ENCODE results near the gene RAI14. TPM values are rescaled to one million over a fixed set of nuclear protein-coding genes. Genes with fewer than 3 reads are reported as not detected.

Gene RAI14
- total RNA-seq, 2 donors from 2014 or later: 25.7 to 27.5 TPM

- TF ChIP-seq POLR2A (IDR thresholded peaks at IDR 0.05): no peak
- TF ChIP-seq CTCF (IDR thresholded peaks at IDR 0.05): no peak
- no peak for DNase-seq
- H3K27me3 ChIP-seq: no peaks in the 10 kb centered on the region
- WGBS, 2 donors: 82 to 97% methylated on average over 2 of the region's 2 CpGs
- H3K36me3 ChIP-seq (replicated peaks in 1 of 2; ENCODE audit: insufficient read depth in 1 of 2, low read depth in 2 of 2): no peaks in the 10 kb centered on the region
- H3K4me3 ChIP-seq: no peak overlapping the region
- no peak overlapping the region for H3K27ac ChIP-seq
- no peaks in the 10 kb centered on the region for H3K9me3 ChIP-seq
- ATAC-seq: no peak
- intact Hi-C loops (cut with DNase I): no loop called here
- H3K4me1 ChIP-seq: no peaks in the 10 kb centered on the region
Observed at GRCh38 chr5:34870382-34870781, 214.3 kb downstream of the RAI14 start.

DNA sequence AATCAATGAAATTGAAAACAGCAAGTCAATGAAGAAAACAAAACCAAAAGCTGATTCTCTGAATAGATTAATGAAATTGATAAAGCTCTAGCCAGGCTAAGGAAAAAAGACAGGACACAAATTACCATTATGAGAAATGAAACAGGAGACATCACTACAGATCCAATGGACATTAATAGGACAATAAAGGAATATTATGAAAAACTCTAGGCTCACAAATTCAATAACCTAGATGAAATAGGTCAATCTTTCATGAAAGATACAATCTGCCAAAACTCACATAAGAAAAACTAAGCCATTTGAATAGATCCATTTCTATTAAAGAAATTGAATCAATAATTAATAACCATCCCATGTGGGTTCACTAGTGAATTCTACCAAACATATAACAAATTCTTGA lies 220.1 kb downstream of the RAI14 start:
- H3K9me3 ChIP-seq: no peaks in the 10 kb centered on the region
- no peaks in the 10 kb centered on the region for H3K36me3 ChIP-seq (replicated peaks in 1 of 2; ENCODE audit: insufficient read depth in 1 of 2, low read depth in 2 of 2)
- ATAC-seq (no peak), DNase-seq (no peak)
- no peak overlapping the region for H3K4me3 ChIP-seq
- intact Hi-C loops (cut with DNase I): no loop called here
- H3K27ac ChIP-seq: no peak overlapping the region
- H3K27me3 ChIP-seq: no peaks in the 10 kb centered on the region
- no peaks in the 10 kb centered on the region for H3K4me1 ChIP-seq
- TF ChIP-seq CTCF (IDR thresholded peaks at IDR 0.05): no peak
- no peak for TF ChIP-seq POLR2A (IDR thresholded peaks at IDR 0.05)

GRCh38 chr5:34881246-34881645 lies 225.1 kb downstream of the RAI14 start:
- no peak for ATAC-seq
- TF ChIP-seq CTCF (IDR thresholded peaks at IDR 0.05) (no peak), POLR2A (IDR thresholded peaks at IDR 0.05) (no peak)

More at GRCh38 chr5:34881246-34881645, 225.1 kb downstream of the RAI14 start:
- H3K9me3 ChIP-seq: no peaks in the 10 kb centered on the region
- DNase-seq: no peak
- intact Hi-C loops (cut with DNase I): no loop called here
- H3K36me3 ChIP-seq (replicated peaks in 1 of 2; ENCODE audit: insufficient read depth in 1 of 2, low read depth in 2 of 2): no peaks in the 10 kb centered on the region
- no peaks in the 10 kb centered on the region for H3K4me1 ChIP-seq
- H3K27me3 ChIP-seq: no peaks in the 10 kb centered on the region
- H3K27ac ChIP-seq: no peak overlapping the region
- H3K4me3 ChIP-seq: no peak overlapping the region

Other genes starting within 250 kb of the RAI14 start
- gene TTC23L, start 182.8 kb downstream of the RAI14 start, total RNA-seq: 1 to 10 TPM in 1 of 2 donors, not detected in 1; 1.3 TPM

Measured in body of pancreas (tissue), 4 donors.